Lower lobe of right lung (tissue), 2 donors: ENCODE measurements around the gene CXorf58. TPM values are rescaled to one million over a fixed set of nuclear protein-coding genes. Genes with fewer than 3 reads are reported as not detected.
A peak's percentile ranks its signal among the peaks of the same experiment; 100 is the strongest.

ENCODE experiments used
- ATAC-seq, 2 donors: fragments of 200-7000 bp; cut with Tn5 transposase; one replicate each; pipeline ENCODE4 v1.9.1; 2020 to 2022; ENCODE audit warnings: mild to moderate bottlenecking in 2 of 2, moderate library complexity in 2 of 2
- DNase-seq: peaks from one replicate; pipeline ENCODE4 v3.0.0-alpha.2; 2020
- H3K27ac ChIP-seq: fragments of 200-600 bp; one replicate; pipeline ENCODE4 v1.8.0; 2022
- H3K27me3 ChIP-seq: fragments of 200-600 bp; one replicate; pipeline ENCODE4 v1.8.0; 2022; ENCODE audit warnings: low read depth
- H3K36me3 ChIP-seq: fragments of 200-600 bp; one replicate; pipeline ENCODE4 v1.8.0; 2022; ENCODE audit warnings: mild to moderate bottlenecking
- H3K4me1 ChIP-seq: fragments of 200-600 bp; one replicate; pipeline ENCODE4 v1.8.0; 2022
- H3K4me3 ChIP-seq: fragments of 200-600 bp; one replicate; pipeline ENCODE4 v1.8.0; 2022; ENCODE audit warnings: mild to moderate bottlenecking
- H3K9me3 ChIP-seq: fragments of 200-600 bp; one replicate; pipeline ENCODE4 v1.8.0; 2022
- intact Hi-C: fragments of 100-400 bp; cut with DNase I; formaldehyde crosslinking; loops from one replicate; pipeline ENCODE4 v1.11.0; 2022
- total RNA-seq: library from RNA; stranded (reverse); fragmentation: NEBNext Ultra II Directional; extraction: Animal tissue kit (Norgen Biotek cat#: 25700); gene quantifications from one replicate; pipeline ENCODE4 v1.2.1, GENCODE V29; 2021
- TF ChIP-seq, protein P1 (sequence below): fragments of 200-600 bp; IDR thresholded peaks from one replicate; pipeline ENCODE4 v1.8.0; 2022; ENCODE audit warnings: antibody characterized with exemption, mild to moderate bottlenecking
- donor health status: DM: no; HTN: yes; CAD: no; lungs with severe emphysema.

CXorf58 gene
- total RNA-seq, 1 donor from 2014 or later: 0.27 TPM

DNA sequence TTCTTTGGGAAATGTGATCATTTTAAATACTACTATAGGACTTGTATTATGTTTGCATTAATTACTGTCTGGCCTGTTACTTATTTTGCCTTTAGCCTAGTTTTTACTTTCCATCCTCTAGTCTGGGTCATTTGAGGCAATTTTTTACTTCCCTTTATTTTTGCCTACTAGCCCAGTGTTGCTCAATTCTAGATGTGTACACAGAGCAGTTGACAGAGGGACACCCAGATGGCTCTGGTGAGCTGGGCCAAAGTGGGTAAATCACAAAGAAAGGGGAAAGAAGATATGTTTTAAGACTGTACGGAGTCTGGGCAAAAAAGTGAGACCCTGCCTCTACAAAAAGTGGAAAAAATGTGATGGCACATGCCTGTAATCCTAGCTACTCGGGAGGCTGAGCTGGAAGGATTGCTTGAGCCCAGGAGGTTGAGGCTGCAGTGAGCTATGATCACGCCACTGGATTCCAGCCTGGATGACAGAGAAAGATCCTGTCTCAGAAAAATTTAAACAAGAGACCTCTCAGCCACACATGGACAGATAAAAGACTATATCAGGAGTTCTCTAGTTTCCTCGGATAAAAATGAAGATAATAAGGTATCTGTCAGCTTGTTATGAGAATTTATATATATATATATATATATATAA lies 35.8 kb upstream of the CXorf58 start:
- intact Hi-C loops: no loop called here
- DNase-seq (no peak), ATAC-seq (peak; percentile 60 to 75)
- peaks cover 5% of the 10 kb centered on the region for H3K4me1 ChIP-seq
- no peak overlapping the region for H3K27ac ChIP-seq
- no peaks in the 10 kb centered on the region for H3K36me3 ChIP-seq
- TF ChIP-seq, protein P1, sequence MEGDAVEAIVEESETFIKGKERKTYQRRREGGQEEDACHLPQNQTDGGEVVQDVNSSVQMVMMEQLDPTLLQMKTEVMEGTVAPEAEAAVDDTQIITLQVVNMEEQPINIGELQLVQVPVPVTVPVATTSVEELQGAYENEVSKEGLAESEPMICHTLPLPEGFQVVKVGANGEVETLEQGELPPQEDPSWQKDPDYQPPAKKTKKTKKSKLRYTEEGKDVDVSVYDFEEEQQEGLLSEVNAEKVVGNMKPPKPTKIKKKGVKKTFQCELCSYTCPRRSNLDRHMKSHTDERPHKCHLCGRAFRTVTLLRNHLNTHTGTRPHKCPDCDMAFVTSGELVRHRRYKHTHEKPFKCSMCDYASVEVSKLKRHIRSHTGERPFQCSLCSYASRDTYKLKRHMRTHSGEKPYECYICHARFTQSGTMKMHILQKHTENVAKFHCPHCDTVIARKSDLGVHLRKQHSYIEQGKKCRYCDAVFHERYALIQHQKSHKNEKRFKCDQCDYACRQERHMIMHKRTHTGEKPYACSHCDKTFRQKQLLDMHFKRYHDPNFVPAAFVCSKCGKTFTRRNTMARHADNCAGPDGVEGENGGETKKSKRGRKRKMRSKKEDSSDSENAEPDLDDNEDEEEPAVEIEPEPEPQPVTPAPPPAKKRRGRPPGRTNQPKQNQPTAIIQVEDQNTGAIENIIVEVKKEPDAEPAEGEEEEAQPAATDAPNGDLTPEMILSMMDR: no peak
- H3K4me3 ChIP-seq: no peak overlapping the region
- H3K9me3 ChIP-seq: no peaks in the 10 kb centered on the region
- no peaks in the 10 kb centered on the region for H3K27me3 ChIP-seq

DNA sequence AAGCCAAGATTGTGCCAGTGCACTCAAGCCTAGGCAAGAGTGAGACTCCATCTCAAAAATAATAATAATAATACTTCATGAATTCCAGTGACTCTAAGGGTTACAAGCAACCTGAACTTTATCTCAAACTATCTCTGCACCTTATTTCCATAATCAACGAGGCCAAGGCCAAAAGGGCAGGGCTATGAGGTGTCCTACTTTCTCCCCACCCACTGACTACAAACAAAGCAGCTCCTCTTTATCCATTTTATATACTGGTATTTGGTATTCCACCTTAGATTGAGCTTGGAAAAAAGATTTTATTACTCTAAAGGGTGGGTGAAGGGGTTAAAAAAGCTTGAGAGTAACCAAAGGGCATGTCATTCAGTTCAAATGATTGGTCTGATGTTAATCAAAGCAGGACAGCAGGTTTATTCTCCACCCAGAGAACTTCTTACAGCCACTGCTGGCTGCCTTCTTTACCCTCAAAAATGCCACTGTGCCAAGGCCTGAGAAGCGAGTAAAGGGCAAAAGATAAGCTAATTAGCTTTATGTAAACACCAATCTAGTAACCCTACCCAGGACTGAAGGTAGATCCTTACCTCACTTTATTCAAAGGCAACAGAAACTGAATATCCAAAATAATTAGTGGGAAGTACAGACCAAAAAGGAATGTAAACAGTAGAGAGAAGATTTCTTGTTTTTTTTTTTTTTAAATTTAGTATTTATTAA lies 28.3 kb upstream of the CXorf58 start:
- DNase-seq (no peak), ATAC-seq (peak; percentile 35 to 78)
- H3K4me3 ChIP-seq: no peak overlapping the region
- intact Hi-C loops: no loop called here
- H3K4me1 ChIP-seq: no peaks in the 10 kb centered on the region
- no peaks in the 10 kb centered on the region for H3K36me3 ChIP-seq
- no peaks in the 10 kb centered on the region for H3K9me3 ChIP-seq
- no peaks in the 10 kb centered on the region for H3K27me3 ChIP-seq
- H3K27ac ChIP-seq: no peak overlapping the region
- TF ChIP-seq, protein P1: no peak

DNA sequence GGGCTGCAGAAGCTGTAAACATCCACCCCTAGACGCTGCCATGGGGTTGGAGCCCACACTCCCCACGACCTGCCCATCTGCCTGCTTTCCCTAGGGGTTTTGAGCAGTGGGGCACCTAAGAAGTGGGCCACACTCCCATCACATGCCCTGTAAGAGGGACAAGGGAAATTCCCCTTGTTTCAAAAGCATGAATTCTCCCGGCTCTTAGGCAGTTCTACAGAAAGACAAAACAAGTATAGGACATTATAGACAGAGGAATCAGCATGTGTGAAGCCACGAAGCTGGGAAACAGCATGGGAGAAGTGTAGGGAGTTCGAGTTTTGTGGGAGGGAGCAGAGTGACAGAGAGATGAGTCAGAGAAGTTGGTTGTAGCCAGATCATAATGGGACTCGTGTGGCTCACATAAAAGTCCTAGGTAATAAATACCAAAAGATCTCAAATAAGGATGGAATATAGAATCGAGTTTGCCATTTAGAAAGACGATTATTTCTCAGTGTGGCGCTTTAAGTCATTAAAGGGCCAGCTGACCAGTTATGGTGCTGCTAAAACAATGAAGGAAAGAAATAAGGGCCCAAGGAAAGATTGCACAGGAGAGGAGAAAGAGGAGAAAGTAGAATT lies 24.0 kb upstream of the CXorf58 start:
- no peak for DNase-seq
- intact Hi-C loops: no loop called here
- Histone ChIP-seq H3K4me3 (no peak overlapping the region), H3K36me3 (no peaks in the 10 kb centered on the region), H3K27me3 (no peaks in the 10 kb centered on the region), H3K4me1 (no peaks in the 10 kb centered on the region), H3K27ac (no peak overlapping the region), H3K9me3 (no peaks in the 10 kb centered on the region)
- TF ChIP-seq, protein P1: no peak
- ATAC-seq: peak in 1 of 2 donors; percentile 46

DNA sequence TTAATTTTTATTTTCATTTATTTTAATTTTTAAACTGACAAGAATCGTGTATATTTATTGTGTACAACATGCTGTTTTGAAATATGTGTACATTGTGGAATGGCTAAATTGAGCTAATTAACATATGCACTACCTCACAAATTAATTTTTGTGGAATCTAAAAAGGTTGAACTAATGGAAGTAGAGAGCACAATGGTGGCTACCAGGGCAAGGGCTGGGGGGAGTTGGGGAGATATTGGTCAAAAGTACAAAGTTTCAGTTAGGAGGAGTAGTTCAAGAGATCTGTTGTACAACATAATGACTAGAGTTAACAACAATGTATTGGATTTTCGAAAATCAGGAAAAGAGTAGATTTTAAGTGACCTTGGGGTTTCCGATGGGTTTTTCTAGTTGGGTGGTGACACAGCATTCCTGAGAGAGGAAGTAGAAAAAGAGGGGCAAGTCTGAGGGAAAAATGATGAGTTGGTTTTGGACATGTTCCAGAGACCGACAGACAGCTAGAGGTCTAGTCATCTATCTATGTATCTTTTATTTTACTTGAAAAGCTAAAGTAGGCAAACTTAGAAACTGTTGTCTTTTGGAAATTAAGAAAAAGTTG lies 23.3 kb upstream of the CXorf58 start:
- H3K27me3 ChIP-seq: no peaks in the 10 kb centered on the region
- H3K27ac ChIP-seq: no peak overlapping the region
- no peaks in the 10 kb centered on the region for H3K36me3 ChIP-seq
- no peaks in the 10 kb centered on the region for H3K4me1 ChIP-seq
- DNase-seq: no peak
- H3K4me3 ChIP-seq: no peak overlapping the region
- no peaks in the 10 kb centered on the region for H3K9me3 ChIP-seq
- intact Hi-C loops: no loop called here
- TF ChIP-seq, protein P1: no peak
- no peak for ATAC-seq

DNA sequence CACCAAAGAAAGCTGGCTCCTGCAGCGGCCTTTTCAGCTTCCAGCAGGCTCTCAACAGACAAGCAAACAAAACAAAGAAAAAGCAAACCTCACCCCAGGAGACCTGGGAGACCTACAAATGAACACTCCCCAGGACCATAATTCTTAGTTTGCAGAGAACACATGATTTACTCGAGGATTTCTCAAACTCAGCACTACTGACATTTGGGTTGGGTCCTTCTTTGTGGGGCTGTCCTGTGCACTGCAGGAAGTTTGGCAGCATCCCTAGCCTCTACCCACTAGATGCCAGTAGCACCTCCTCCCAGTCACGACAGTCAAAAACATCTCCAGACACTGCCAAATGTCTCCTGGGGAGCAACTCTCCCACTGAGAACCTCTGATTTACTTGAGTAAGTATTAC lies 22.0 kb upstream of the CXorf58 start:
- DNase-seq: no peak
- H3K4me3 ChIP-seq: no peak overlapping the region
- intact Hi-C loops: no loop called here
- no peaks in the 10 kb centered on the region for H3K4me1 ChIP-seq
- H3K36me3 ChIP-seq: no peaks in the 10 kb centered on the region
- ATAC-seq: no peak
- H3K27me3 ChIP-seq: no peaks in the 10 kb centered on the region
- no peak overlapping the region for H3K27ac ChIP-seq
- TF ChIP-seq, protein P1: no peak
- H3K9me3 ChIP-seq: no peaks in the 10 kb centered on the region
